Thoracic aorta (tissue), 2 donors: ENCODE data around the gene VWA3B. TPM values are rescaled to one million over a fixed set of nuclear protein-coding genes. Genes with fewer than 3 reads are reported as not detected.

Experiments used
- ATAC-seq: fragments of 150-250 bp; one replicate; pipeline ENCODE4 v1.8.0; 2017; ENCODE audit warnings: low read depth; ENCODE audit not compliant: insufficient number of reproducible peaks, low FRiP score
- DNase-seq: peaks from one replicate; pipeline ENCODE4 v3.0.0-alpha.2; 2020; ENCODE audit warnings: low spot score
- H3K27ac ChIP-seq, 2 donors: fragments of 200-600 bp; sonication (generic); 1 replicate in 1 of 2; 2 replicates in 1 of 2; pipeline ENCODE4 v1.5.1; 2016; ENCODE audit warnings: mild to moderate bottlenecking in 2 of 2, moderate library complexity in 2 of 2
- H3K27me3 ChIP-seq: fragments of 200-600 bp; sonication (generic); replicated peaks from 2 replicates; pipeline ENCODE4 v1.6.0; 2016; ENCODE audit warnings: mild to moderate bottlenecking; ENCODE audit not compliant: insufficient read depth
- H3K36me3 ChIP-seq: fragments of 200-600 bp; sonication (generic); one replicate; pipeline ENCODE4 v1.5.1; 2016
- H3K4me1 ChIP-seq, 2 donors: fragments of 200-600 bp; sonication (generic); 1 replicate in 1 of 2; 2 replicates in 1 of 2; pipeline versions ENCODE4 v1.5.1 to v1.6.0; 2016; ENCODE audit warnings: low read depth in 2 of 2, mild to moderate bottlenecking in 1 of 2; ENCODE audit not compliant: control insufficient read depth in 1 of 2
- H3K4me3 ChIP-seq: fragments of 200-600 bp; sonication (generic); 2 replicates; pipeline ENCODE4 v1.5.1; 2016; ENCODE audit warnings: mild to moderate bottlenecking
- H3K9me3 ChIP-seq: fragments of 200-600 bp; sonication (generic); 2 replicates; pipeline ENCODE4 v1.5.1; 2016
- CTCF ChIP-seq: fragments of 200-600 bp; sonication (generic); IDR thresholded peaks from one replicate; pipeline ENCODE4 v1.5.1; 2019; ENCODE audit warnings: antibody characterized with exemption
- total RNA-seq, 2 donors: library from RNA; depleted of rRNA; stranded (reverse); fragments of >200 nt; gene quantifications; one replicate each; pipeline versions ENCODE4 v1.1.0 to v1.2.3, GENCODE V29; 2016

Gene VWA3B
- total RNA-seq, 2 donors from 2014 or later: 0.27 TPM; not detected in 1

DNA sequence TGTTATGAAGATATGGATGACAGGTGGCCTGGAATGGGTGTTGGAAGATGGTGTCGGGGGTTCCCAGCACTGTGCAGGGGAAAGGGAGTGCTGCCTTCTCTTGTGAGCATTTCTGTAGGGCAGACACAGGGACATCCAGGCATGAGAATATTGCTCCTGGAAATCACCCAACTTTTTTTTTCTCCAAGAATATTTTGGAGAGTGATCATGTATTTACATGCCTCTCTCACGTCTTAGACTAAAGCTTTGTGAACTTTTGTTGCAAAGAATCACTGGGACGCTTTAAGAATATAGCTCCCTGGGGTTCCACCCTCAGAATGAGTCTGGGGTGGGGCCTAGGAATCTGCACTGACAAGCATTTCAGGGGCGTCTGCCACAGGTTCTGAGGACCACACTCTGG lies 68.7 kb downstream of the VWA3B start:
- Histone ChIP-seq H3K36me3 (no peaks in the 10 kb centered on the region), H3K27me3 (no peaks in the 10 kb centered on the region), H3K9me3 (no peaks in the 10 kb centered on the region), H3K4me1 (peaks cover 11 to 50% of the 10 kb centered on the region in 2 donors), H3K27ac (no peak overlapping the region), H3K4me3 (no peak overlapping the region)
- ATAC-seq (no peak), DNase-seq (no peak)
- no peak for TF ChIP-seq CTCF

DNA sequence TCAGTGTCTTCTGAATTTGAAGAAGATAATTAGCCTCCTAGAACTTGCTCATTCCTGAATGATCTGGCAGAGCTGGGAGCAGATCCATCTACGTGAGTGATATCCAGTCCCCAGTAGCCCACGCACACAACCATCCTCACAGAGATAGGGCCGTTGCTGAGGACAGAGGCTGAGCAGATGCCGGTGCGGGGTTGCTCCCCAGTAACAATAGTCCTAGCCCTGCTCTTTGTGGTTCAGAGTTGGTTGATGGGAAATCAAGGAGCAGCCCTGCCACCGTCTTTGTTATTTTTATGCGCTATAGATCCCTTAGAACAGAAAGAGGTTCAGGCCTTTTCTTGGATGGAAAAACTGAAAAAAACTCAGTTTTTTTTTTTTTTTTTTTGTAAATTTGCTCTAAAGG lies 69.3 kb downstream of the VWA3B start:
- ATAC-seq: no peak
- H3K4me3 ChIP-seq: no peak overlapping the region
- no peak for TF ChIP-seq CTCF
- no peaks in the 10 kb centered on the region for H3K27me3 ChIP-seq
- no peaks in the 10 kb centered on the region for H3K36me3 ChIP-seq
- H3K4me1 ChIP-seq: peaks cover 15 to 56% of the 10 kb centered on the region in 2 donors
- no peak overlapping the region for H3K27ac ChIP-seq
- no peak for DNase-seq
- no peaks in the 10 kb centered on the region for H3K9me3 ChIP-seq

DNA sequence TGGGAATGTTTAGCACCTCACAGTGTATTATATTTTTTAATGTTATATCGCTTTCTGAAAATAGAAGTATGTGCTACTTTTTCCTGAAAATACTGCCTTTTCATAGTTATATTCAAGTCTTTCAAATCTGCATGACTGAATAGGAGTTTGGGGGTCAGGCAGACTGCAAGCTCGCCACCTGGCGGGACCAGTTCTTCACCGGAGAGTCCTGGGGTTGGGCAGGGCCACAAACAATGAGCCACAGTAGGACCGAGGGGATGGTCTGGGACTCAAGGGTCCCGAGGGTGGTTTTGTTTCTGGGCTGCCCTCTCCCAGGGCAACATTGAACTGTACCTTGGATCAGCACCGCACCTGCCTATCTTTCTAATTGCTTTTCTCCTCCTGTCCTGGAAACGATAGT lies 70.6 kb downstream of the VWA3B start:
- Histone ChIP-seq H3K9me3 (no peaks in the 10 kb centered on the region), H3K27me3 (no peaks in the 10 kb centered on the region), H3K4me1 (peaks cover 22 to 69% of the 10 kb centered on the region in 2 donors), H3K36me3 (no peaks in the 10 kb centered on the region), H3K4me3 (no peak overlapping the region), H3K27ac (peak overlapping the region; percentile 51 to 58)
- TF ChIP-seq CTCF: no peak
- ATAC-seq (no peak), DNase-seq (no peak)

DNA sequence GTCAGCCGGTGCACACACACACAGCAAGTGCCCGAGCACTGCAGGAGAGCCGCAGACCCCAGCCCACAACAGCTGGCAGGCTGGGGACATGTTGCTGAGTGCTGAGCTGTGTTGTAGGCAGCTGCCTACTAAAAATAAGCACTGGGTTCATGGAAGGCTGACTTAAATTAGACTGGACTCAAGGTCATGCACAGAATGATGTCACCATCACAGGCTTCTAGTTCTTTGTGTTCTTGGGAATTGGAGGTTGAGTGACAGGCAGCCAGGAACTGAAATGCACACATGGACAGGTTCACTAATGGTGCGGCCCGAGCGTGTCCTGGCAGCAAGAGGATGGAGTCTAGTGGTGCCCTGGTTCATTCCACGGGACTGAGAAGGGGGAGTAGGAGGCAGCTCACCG lies 71.3 kb downstream of the VWA3B start:
- DNase-seq: no peak
- Histone ChIP-seq H3K4me1 (peaks cover 25 to 69% of the 10 kb centered on the region in 2 donors), H3K36me3 (no peaks in the 10 kb centered on the region), H3K9me3 (no peaks in the 10 kb centered on the region), H3K27ac (peak overlapping the region; percentile 51 to 58), H3K4me3 (no peak overlapping the region), H3K27me3 (no peaks in the 10 kb centered on the region)
- ATAC-seq: peak; percentile 65
- no peak for TF ChIP-seq CTCF

- Histone ChIP-seq H3K4me1 (peaks cover 25 to 68% of the 10 kb centered on the region in 2 donors), H3K27ac (peak overlapping the region; percentile 73 to 77), H3K9me3 (no peaks in the 10 kb centered on the region), H3K4me3 (peak overlapping the region; percentile 9), H3K36me3 (no peaks in the 10 kb centered on the region), H3K27me3 (no peaks in the 10 kb centered on the region)
- ATAC-seq (peak; percentile 24), DNase-seq (no peak)
- TF ChIP-seq CTCF: no peak
Measured at GRCh38 chr2:98160554-98160953, 73.6 kb downstream of the VWA3B start.
